ENCODE data around the gene TNPO1.

TNPO1 gene

DNA sequence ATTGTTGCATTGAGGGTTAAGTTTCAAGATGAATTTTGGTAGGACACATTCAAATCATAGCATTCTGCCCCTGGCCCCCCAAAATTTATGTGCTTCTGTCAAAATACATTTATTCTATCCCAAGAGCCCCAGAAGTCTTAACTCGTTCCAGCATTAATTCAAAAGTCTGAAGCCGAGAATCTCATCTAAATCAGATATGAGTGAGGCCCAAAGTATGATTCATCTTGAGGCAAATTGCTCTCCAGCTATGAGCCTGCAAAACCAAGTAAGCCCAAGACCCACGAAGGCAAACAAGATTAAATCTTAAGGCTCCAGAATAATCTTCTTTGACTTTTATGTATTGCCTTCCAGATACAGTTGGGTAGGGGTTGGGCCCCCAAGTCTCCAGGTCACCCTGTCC lies 19.2 kb downstream of the TNPO1 start:
- no peak overlapping the region for H3K27ac ChIP-seq
- TF ChIP-seq ZFX (IDR thresholded peaks at IDR 0.05; ENCODE audit: borderline replicate concordance): no peak
- TF ChIP-seq, protein P1, sequence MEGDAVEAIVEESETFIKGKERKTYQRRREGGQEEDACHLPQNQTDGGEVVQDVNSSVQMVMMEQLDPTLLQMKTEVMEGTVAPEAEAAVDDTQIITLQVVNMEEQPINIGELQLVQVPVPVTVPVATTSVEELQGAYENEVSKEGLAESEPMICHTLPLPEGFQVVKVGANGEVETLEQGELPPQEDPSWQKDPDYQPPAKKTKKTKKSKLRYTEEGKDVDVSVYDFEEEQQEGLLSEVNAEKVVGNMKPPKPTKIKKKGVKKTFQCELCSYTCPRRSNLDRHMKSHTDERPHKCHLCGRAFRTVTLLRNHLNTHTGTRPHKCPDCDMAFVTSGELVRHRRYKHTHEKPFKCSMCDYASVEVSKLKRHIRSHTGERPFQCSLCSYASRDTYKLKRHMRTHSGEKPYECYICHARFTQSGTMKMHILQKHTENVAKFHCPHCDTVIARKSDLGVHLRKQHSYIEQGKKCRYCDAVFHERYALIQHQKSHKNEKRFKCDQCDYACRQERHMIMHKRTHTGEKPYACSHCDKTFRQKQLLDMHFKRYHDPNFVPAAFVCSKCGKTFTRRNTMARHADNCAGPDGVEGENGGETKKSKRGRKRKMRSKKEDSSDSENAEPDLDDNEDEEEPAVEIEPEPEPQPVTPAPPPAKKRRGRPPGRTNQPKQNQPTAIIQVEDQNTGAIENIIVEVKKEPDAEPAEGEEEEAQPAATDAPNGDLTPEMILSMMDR (IDR thresholded peaks at IDR 0.05): no peak

DNA sequence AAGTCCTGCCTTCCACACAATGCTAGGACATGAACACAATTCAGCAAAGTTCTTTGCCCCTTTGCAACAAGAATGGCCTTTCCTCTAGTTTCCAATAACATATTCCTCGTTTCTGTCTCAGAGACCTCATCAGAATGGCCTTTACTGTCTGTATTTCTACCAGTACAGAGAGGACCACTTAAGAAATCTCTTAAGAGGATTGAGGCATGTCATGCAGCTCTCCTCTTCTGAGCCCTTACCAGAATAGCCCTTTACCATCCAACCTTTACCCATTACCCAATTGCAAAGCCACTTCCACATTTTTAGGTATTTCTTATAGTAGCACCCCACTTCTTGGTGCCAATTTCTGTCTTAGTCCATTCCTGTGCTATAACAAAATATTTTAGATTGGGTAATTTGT lies 20.3 kb downstream of the TNPO1 start:
- no peak overlapping the region for H3K27ac ChIP-seq
- TF ChIP-seq, protein P1 (IDR thresholded peaks at IDR 0.05): no peak
- TF ChIP-seq ZFX (IDR thresholded peaks at IDR 0.05; ENCODE audit: borderline replicate concordance): no peak

DNA sequence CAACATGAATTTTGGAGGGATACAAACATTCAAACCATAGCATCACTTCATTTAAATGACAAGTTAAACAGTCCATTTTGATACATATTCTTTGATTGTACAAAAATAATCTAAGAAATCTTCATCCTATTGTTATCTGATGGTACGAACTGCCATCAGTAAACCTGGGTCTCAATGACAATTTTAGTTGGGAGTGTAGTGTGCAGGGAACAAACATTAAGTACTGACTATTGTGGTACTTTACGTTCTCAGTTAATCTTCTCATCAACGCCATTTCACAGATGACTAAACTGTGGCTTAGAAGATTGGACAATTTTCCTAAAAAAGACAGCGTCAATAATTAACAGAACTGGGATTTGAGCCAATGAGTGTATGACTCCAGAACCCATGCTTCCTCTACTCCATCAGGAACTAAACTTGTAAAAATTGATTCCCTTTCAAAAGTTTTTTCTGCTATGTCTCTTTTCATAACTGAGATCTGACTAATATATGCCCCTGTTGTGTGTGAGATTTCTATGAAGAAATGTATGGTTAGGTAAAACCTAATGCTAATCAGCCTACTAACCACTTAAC lies 21.1 kb downstream of the TNPO1 start:
- peak overlapping the region; percentile 11; the same call in 1 of the 2 replicates for H3K27ac ChIP-seq
- TF ChIP-seq, protein P1 (IDR thresholded peaks at IDR 0.05): no peak
- TF ChIP-seq ZFX (IDR thresholded peaks at IDR 0.05; ENCODE audit: borderline replicate concordance): no peak

DNA sequence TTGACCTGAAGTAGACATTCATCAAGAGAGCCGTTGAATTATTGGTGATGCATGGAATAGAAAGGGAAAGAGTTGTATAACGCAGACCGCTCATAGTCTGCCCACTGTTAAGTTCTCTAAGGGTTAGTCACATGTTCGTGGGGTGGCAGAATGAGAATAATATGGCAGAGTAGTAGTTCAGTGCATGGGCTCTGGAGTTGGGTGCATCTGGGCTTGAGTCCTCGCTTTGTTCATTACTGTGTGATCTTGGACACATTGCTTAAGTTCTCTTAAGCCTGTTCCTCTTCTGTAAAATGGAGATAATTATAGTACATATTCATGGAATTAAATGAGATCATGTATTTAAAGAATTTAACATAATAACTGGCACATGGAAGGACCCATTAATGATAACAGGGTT lies 23.6 kb downstream of the TNPO1 start:
- H3K27ac ChIP-seq: no peak overlapping the region
- TF ChIP-seq, protein P1 (IDR thresholded peaks at IDR 0.05): no peak
- TF ChIP-seq ZFX (IDR thresholded peaks at IDR 0.05; ENCODE audit: borderline replicate concordance): no peak

DNA sequence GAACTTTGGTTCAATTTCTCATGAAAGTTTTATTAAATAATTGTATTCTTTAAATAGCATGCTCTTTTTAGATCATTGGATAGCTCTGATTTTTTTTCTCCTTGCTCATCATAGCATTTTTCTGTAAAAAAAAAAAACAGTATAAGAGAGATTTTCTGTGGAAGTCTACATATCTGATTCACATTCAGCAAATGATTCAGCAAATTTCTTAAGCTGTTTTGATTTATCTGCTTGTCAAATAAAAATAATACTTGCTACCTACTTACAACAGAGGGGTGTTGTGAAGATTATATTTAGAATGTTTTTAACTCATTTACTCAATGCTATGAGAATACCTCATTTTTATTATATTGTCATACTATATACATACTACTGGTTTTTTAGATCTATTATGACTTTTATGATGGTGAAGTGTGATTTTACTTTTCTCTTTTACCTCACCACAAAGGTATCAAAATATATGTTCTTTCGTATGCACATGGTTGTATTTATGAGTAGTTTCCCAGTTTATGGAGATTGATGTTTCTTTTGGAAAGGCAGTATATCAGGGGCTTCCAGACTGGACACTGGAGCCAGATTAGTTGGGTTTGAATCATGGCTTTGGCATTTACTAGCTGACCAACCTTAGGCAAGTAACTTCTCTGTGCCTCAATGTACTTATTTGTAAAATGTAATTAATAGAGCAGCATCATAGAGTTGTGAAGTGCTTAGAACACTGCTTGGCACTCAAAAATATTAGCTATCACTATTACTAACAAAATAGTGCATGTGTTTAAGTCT lies 25.5 kb downstream of the TNPO1 start:
- H3K27ac ChIP-seq: no peak overlapping the region
- TF ChIP-seq, protein P1 (IDR thresholded peaks at IDR 0.05): no peak
- TF ChIP-seq ZFX (IDR thresholded peaks at IDR 0.05; ENCODE audit: borderline replicate concordance): no peak

DNA sequence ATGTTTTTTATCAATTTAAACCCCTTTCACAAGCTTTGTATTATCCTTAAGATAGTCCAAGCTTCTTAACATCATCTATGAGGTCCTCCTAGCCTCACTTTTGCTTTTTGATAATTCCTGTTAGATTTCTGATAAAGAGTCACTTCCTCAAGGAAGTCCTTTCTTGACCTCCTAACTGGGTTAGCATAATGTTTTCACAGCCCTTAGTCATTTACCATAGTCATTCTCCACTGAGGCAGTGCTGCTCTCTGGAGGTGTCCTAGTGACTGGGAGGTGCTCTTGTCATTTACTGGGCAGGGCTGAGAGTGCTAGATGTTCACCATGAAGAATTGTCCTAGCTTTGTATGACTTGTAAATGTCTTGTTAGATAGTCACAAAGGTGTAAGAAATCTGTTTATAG lies 26.4 kb downstream of the TNPO1 start:
- TF ChIP-seq, protein P1 (IDR thresholded peaks at IDR 0.05): no peak
- no peak for TF ChIP-seq ZFX (IDR thresholded peaks at IDR 0.05; ENCODE audit: borderline replicate concordance)
- no peak overlapping the region for H3K27ac ChIP-seq

DNA sequence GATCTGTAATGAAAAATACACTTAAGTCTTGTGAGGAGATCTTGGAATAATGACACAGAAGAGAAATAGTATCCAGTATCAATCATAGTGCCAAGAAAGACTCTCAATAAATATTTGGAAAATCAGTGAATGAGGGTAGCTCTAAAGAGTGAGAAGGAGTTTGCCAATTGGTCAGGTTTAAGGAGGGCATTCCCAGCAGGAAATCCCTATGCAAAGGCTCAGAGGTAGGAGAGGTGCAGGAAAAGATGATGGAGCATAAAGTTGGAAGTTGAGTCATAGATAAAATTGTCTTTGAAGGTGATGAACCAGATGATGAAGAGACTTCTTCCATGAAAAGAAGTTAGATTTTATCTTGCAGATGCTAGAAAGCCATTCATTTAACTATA lies 27.8 kb downstream of the TNPO1 start:
- TF ChIP-seq ZFX (IDR thresholded peaks at IDR 0.05; ENCODE audit: borderline replicate concordance): no peak
- TF ChIP-seq, protein P1 (IDR thresholded peaks at IDR 0.05): no peak
- no peak overlapping the region for H3K27ac ChIP-seq

Data from 22Rv1 (cell line).